Thyroid gland (tissue), 4 donors: ENCODE results near the gene ELAVL1. TPM values are rescaled to one million over a fixed set of nuclear protein-coding genes. Genes with fewer than 3 reads are reported as not detected.
"Not testable (repeated sequence)": the region's sequence is repeated elsewhere in the genome, so short reads cannot be mapped to it uniquely, and the experiment has no call there.

Source experiments
- DNase-seq, 2 donors: peaks; one replicate each; pipeline ENCODE4 v3.0.0-alpha.2; 2019
- H3K27ac ChIP-seq, 3 donors: fragments of 200-600 bp; sonication (generic); 1 replicate in 2 of 3; 2 replicates in 1 of 3; pipeline ENCODE4 v1.5.1; 2016 to 2019; ENCODE audit warnings: mild to moderate bottlenecking in 1 of 3, moderate library complexity in 1 of 3
- H3K27me3 ChIP-seq: fragments of 200-600 bp; sonication (generic); one replicate; pipeline ENCODE4 v1.5.1; 2019
- H3K36me3 ChIP-seq, 2 donors: fragments of 200-600 bp; sonication (generic); one replicate each; pipeline ENCODE4 v1.5.1; 2016 to 2019
- H3K4me1 ChIP-seq, 2 donors: fragments of 200-600 bp; sonication (generic); one replicate each; pipeline ENCODE4 v1.5.1; 2017 to 2019
- H3K4me3 ChIP-seq, 3 donors: fragments of 200-600 bp; sonication (generic); replicated peaks in 1 of 3; 1 replicate in 2 of 3; 2 replicates in 1 of 3; pipeline ENCODE4 v1.5.1; 2016; ENCODE audit warnings: mild to moderate bottlenecking in 1 of 3
- H3K9me3 ChIP-seq: fragments of 200-600 bp; sonication (generic); one replicate; pipeline ENCODE4 v1.5.1; 2017
- CTCF ChIP-seq, 6 experiments: fragments of 200-600 bp in 3 of 6; fragments of 450-650 bp in 3 of 6; sonication (generic) in 3 of 6; IDR thresholded peaks; one replicate each; pipeline ENCODE4 v1.5.1; 2016 to 2019; ENCODE audit warnings: antibody characterized with exemption in 6 of 6, mild to moderate bottlenecking in 2 of 6, inconsistent platforms in 1 of 6, moderate library complexity in 1 of 6
- POLR2A ChIP-seq, 2 donors: fragments of 450-650 bp; IDR thresholded peaks; one replicate each; pipeline ENCODE4 v1.6.1; 2017; ENCODE audit warnings: antibody characterized with exemption in 2 of 2, mild to moderate bottlenecking in 2 of 2, moderate library complexity in 1 of 2
- WGBS, 2 donors: methylation state at CpG; one replicate each; pipeline ENCODE4 v1.1.5; 2017; 5-methylcytosine and 5-hydroxymethylcytosine counted together
- intact Hi-C: fragments of 100-400 bp; cut with DNase I; formaldehyde crosslinking; loops from one replicate; pipeline ENCODE4 v1.15.1; 2023
- total RNA-seq, 4 donors: library from RNA; depleted of rRNA; stranded (reverse); fragments of >200 nt; gene quantifications; one replicate each; pipeline ENCODE4 v1.2.3, GENCODE V29; 2016

Gene ELAVL1
- total RNA-seq, 4 donors from 2014 or later: 24.2 to 46.7 (median 42.4) TPM

GRCh38 chr19:7933411-7933810 is 72.0 kb downstream of the ELAVL1 start:
- 90 to 91% methylated on average over 14 of the region's 14 CpGs for WGBS, 2 donors
- Histone ChIP-seq H3K9me3 (no peaks in the 10 kb centered on the region), H3K36me3 (peaks cover 66 to 74% of the 10 kb centered on the region in 2 donors), H3K27me3 (no peaks in the 10 kb centered on the region), H3K27ac (no peak overlapping the region), H3K4me1 (peaks cover 0 to 28% of the 10 kb centered on the region in 2 donors), H3K4me3 (no peak overlapping the region)
- no peak for DNase-seq
- intact Hi-C loops: no loop called here
- TF ChIP-seq CTCF (IDR thresholded peaks at IDR 0.05) (no peak), POLR2A (IDR thresholded peaks at IDR 0.05) (no peak)

GRCh38 chr19:7932930-7933300 is 72.5 kb downstream of the ELAVL1 start:
- H3K36me3 ChIP-seq: peaks cover 66 to 73% of the 10 kb centered on the region in 2 donors
- 89 to 100% methylated on average over 6 to 10 of the region's 10 CpGs for WGBS, 2 donors

GRCh38 chr19:7932276-7932929 is 73.0 kb downstream of the ELAVL1 start:
- DNase-seq: no peak
- 95 to 97% methylated on average over 21 to 23 of the region's 32 CpGs for WGBS, 2 donors
- no peak for TF ChIP-seq POLR2A (IDR thresholded peaks at IDR 0.05)
- no peak for TF ChIP-seq CTCF (IDR thresholded peaks at IDR 0.05)
- H3K4me3 ChIP-seq: no peak overlapping the region
- no peaks in the 10 kb centered on the region for H3K27me3 ChIP-seq
- H3K27ac ChIP-seq: no peak overlapping the region
- intact Hi-C loops: no loop called here
- no peaks in the 10 kb centered on the region for H3K9me3 ChIP-seq
- H3K36me3 ChIP-seq: peaks cover 65 to 68% of the 10 kb centered on the region in 2 donors
- peaks cover 0 to 37% of the 10 kb centered on the region in 2 donors for H3K4me1 ChIP-seq

More at GRCh38 chr19:7932930-7933300, 72.5 kb downstream of the ELAVL1 start:
- no peaks in the 10 kb centered on the region for H3K9me3 ChIP-seq
- peaks cover 0 to 33% of the 10 kb centered on the region in 2 donors for H3K4me1 ChIP-seq
- no peak for TF ChIP-seq POLR2A (IDR thresholded peaks at IDR 0.05)
- no peak for TF ChIP-seq CTCF (IDR thresholded peaks at IDR 0.05)
- no peak for DNase-seq
- intact Hi-C loops: no loop called here
- no peak overlapping the region for H3K4me3 ChIP-seq
- no peaks in the 10 kb centered on the region for H3K27me3 ChIP-seq
- H3K27ac ChIP-seq: no peak overlapping the region

GRCh38 chr19:7931221-7932061 is 74.0 kb downstream of the ELAVL1 start:
- intact Hi-C loops: no loop called here
- Histone ChIP-seq H3K36me3 (peaks cover 56 to 59% of the 10 kb centered on the region in 2 donors), H3K27me3 (no peaks in the 10 kb centered on the region), H3K4me3 (no peak overlapping the region), H3K9me3 (no peaks in the 10 kb centered on the region), H3K27ac (peak overlapping the region in 1 of 3 donors; percentile 76), H3K4me1 (peaks cover 4 to 46% of the 10 kb centered on the region in 2 donors)
- DNase-seq: peak in 1 of 2 donors; percentile 48
- TF ChIP-seq CTCF (IDR thresholded peaks at IDR 0.05) (no peak), POLR2A (IDR thresholded peaks at IDR 0.05) (no peak)
- 90 to 93% methylated on average over 26 to 30 of the region's 36 CpGs for WGBS, 2 donors

- Histone ChIP-seq H3K27ac (peak overlapping the region in 1 of 3 donors; percentile 76), H3K9me3 (no peaks in the 10 kb centered on the region), H3K4me1 (peaks cover 8 to 50% of the 10 kb centered on the region in 2 donors), H3K27me3 (no peaks in the 10 kb centered on the region), H3K4me3 (no peak overlapping the region), H3K36me3 (peaks cover 52 to 55% of the 10 kb centered on the region in 2 donors)
- TF ChIP-seq POLR2A (IDR thresholded peaks at IDR 0.05) (no peak), CTCF (IDR thresholded peaks at IDR 0.05) (no peak)
- 72 to 81% methylated on average over 7 of the region's 7 CpGs for WGBS, 2 donors
- intact Hi-C loops: no loop called here
- DNase-seq: no peak
These were observed 74.7 kb downstream of the ELAVL1 start for GRCh38 chr19:7930765-7931164.

- DNase-seq, H3K9me3 ChIP-seq, H3K27me3 ChIP-seq, H3K4me3 ChIP-seq, intact Hi-C loops: not testable (repeated sequence)
- Histone ChIP-seq H3K4me1 (peaks cover 8 to 56% of the 10 kb centered on the region in 2 donors), H3K36me3 (peaks cover 45 to 48% of the 10 kb centered on the region in 2 donors), H3K27ac (peak overlapping the region in 1 of 3 donors; percentile 76)
- WGBS, 2 donors: 89 to 97% methylated on average over 9 to 11 of the region's 11 CpGs
These were observed 75.4 kb downstream of the ELAVL1 start for GRCh38 chr19:7930030-7930429.
